Parathyroid adenoma (tissue), 2 donors: ENCODE measurements around the gene SFXN1.

Source experiments
- H2AFZ ChIP-seq: fragments of 300-600 bp; sonication (generic); one replicate; pipeline ENCODE4 v1.7.0; 2017; ENCODE audit warnings: antibody characterized with exemption, mild to moderate bottlenecking
- H3K27ac ChIP-seq: fragments of 300-600 bp; sonication (generic); one replicate; pipeline ENCODE4 v1.7.0; 2017
- H3K27me3 ChIP-seq: fragments of 300-600 bp; sonication (generic); one replicate; pipeline ENCODE4 v1.7.0; 2017; ENCODE audit warnings: low read length; ENCODE audit not compliant: control insufficient read depth, insufficient read depth
- H3K36me3 ChIP-seq: fragments of 300-600 bp; sonication (generic); one replicate; pipeline ENCODE4 v1.7.0; 2017; ENCODE audit warnings: low read length; ENCODE audit not compliant: control insufficient read depth, insufficient read depth
- H3K4me1 ChIP-seq: fragments of 300-600 bp; sonication (generic); one replicate; pipeline ENCODE4 v1.7.0; 2017; ENCODE audit warnings: control low read depth
- H3K4me2 ChIP-seq: fragments of 300-600 bp; sonication (generic); one replicate; pipeline ENCODE4 v1.7.0; 2017; ENCODE audit warnings: low read length
- H3K4me3 ChIP-seq: fragments of 300-600 bp; sonication (generic); one replicate; pipeline ENCODE4 v1.7.0; 2017; ENCODE audit warnings: low read depth, low read length
- H3K79me2 ChIP-seq: fragments of 300-600 bp; sonication (generic); one replicate; pipeline ENCODE4 v1.7.0; 2017; ENCODE audit warnings: control low read depth
- H3K9ac ChIP-seq: fragments of 300-600 bp; sonication (generic); one replicate; pipeline ENCODE4 v1.7.0; 2017; ENCODE audit warnings: mild to moderate bottlenecking
- H3K9me3 ChIP-seq: fragments of 300-600 bp; sonication (generic); one replicate; pipeline ENCODE4 v1.7.0; 2017; ENCODE audit warnings: low read length; ENCODE audit not compliant: control insufficient read depth
- TF ChIP-seq, protein P1 (sequence below): fragments of 300-600 bp; sonication (generic); IDR thresholded peaks from one replicate; pipeline ENCODE4 v1.7.0; 2017; ENCODE audit warnings: antibody characterized with exemption, mild to moderate bottlenecking
- donor health status: primary hyperparathyroidism.

The SFXN1 gene

DNA sequence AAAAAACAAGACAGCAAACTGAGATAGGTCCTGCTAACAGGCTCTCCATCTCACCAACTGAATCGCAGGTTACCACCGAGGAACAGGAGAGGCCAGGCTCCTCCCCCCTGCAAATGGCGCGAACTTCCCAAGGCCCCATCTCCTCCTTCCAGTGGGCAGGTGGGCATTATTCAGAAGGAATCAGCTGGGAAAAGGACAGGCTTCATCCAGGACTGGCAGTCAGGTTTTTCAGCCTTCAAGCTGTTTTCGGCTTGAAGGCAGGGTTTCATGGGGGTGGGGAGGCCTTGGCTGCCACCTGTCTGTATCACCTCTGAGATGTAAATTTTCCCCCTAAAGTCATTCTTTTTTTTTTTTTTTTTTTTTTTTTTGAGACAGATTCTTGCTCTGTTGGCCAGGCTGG, 79.4 kb downstream of the SFXN1 start:
- no peak overlapping the region for H3K9ac ChIP-seq
- H2AFZ ChIP-seq: no peak overlapping the region
- H3K4me3 ChIP-seq: no peak overlapping the region
- H3K9me3 ChIP-seq: no peaks in the 10 kb centered on the region
- H3K27me3 ChIP-seq: no peaks in the 10 kb centered on the region
- H3K27ac ChIP-seq: no peak overlapping the region
- no peaks in the 10 kb centered on the region for H3K4me1 ChIP-seq
- H3K36me3 ChIP-seq: no peaks in the 10 kb centered on the region
- H3K79me2 ChIP-seq: no peaks in the 10 kb centered on the region
- TF ChIP-seq, protein P1, sequence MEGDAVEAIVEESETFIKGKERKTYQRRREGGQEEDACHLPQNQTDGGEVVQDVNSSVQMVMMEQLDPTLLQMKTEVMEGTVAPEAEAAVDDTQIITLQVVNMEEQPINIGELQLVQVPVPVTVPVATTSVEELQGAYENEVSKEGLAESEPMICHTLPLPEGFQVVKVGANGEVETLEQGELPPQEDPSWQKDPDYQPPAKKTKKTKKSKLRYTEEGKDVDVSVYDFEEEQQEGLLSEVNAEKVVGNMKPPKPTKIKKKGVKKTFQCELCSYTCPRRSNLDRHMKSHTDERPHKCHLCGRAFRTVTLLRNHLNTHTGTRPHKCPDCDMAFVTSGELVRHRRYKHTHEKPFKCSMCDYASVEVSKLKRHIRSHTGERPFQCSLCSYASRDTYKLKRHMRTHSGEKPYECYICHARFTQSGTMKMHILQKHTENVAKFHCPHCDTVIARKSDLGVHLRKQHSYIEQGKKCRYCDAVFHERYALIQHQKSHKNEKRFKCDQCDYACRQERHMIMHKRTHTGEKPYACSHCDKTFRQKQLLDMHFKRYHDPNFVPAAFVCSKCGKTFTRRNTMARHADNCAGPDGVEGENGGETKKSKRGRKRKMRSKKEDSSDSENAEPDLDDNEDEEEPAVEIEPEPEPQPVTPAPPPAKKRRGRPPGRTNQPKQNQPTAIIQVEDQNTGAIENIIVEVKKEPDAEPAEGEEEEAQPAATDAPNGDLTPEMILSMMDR: no peak
- no peak overlapping the region for H3K4me2 ChIP-seq

DNA sequence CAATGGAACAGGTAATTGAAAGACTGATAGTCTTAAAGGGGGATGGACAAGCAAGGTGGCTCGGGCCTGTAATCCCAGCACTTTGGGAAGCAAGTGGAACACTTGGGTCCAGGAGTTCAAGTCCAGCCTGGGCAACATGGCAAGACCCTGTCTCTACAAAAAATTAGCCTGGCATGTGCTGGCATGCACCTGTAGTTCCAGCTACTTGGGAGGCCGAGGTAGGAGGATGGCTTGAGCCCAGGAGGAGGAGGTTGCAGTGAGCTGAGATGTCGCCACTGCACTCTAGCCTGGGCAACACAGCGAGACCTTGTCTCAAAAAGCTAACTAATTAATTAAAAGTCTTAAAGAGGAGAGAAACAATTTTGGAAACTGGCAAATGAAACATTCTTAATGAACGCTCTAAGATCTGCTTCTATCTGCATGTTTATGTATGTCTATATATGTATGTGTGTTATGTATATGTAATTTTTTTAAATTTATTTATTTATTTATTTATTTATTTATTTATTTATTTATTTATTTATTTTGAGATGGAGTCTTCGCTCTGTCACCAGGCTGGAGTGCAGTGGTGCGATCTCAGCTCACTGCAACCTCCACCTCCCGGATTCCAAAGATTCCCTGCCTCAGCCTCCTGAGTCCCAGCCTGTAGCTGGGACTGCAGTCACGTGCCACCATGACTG, 80.6 kb downstream of the SFXN1 start:
- Histone ChIP-seq H3K36me3 (no peaks in the 10 kb centered on the region), H3K4me1 (no peaks in the 10 kb centered on the region), H3K9me3 (no peaks in the 10 kb centered on the region), H3K27me3 (no peaks in the 10 kb centered on the region), H3K4me2 (no peak overlapping the region), H3K4me3 (no peak overlapping the region), H3K79me2 (no peaks in the 10 kb centered on the region), H3K27ac (no peak overlapping the region), H2AFZ (no peak overlapping the region), H3K9ac (no peak overlapping the region)
- TF ChIP-seq, protein P1: no peak

DNA sequence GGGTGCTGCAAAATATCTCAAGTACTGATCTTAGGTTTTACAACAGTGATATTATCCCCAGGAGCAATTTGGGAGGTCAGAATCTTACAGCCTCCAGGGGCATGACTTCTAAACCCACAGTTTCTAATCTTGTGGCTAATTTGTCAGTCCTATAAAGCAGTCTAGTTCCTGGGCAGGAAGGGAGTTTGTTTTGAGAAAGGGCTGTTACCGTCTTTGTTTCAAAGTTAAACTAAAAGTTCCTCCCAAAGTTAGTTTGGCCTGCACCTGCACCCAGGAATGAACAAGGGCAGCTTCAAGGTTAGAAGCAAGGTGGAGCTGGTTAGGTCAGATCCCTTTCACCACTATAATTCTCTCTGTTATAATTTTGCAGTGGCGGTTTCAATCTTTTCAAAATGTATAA, 81.7 kb downstream of the SFXN1 start:
- H3K9me3 ChIP-seq: no peaks in the 10 kb centered on the region
- H3K36me3 ChIP-seq: no peaks in the 10 kb centered on the region
- no peaks in the 10 kb centered on the region for H3K79me2 ChIP-seq
- TF ChIP-seq, protein P1: no peak
- H3K9ac ChIP-seq: no peak overlapping the region
- H3K4me1 ChIP-seq: no peaks in the 10 kb centered on the region
- no peak overlapping the region for H2AFZ ChIP-seq
- no peak overlapping the region for H3K4me3 ChIP-seq
- H3K4me2 ChIP-seq: no peak overlapping the region
- no peak overlapping the region for H3K27ac ChIP-seq
- H3K27me3 ChIP-seq: no peaks in the 10 kb centered on the region

DNA sequence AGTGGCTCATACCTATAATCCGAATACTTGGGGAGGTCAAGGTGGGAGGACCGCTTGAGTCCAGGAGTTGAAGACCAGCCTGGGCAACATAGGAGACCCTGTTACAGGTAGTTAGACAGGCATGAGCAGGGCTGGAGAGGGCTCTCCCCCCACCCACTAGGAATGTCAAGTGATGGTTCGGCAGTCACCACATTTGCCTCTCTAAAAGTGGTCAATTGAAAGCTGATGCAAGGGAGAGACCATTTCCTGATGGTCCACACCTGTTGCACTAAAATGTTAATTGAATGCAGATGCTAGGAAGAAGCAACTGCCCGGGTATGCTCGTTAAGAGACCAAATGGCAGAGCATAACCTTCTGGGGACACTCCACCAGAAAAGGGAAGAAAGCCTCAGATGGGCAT, 82.7 kb downstream of the SFXN1 start:
- TF ChIP-seq, protein P1: no peak

DNA sequence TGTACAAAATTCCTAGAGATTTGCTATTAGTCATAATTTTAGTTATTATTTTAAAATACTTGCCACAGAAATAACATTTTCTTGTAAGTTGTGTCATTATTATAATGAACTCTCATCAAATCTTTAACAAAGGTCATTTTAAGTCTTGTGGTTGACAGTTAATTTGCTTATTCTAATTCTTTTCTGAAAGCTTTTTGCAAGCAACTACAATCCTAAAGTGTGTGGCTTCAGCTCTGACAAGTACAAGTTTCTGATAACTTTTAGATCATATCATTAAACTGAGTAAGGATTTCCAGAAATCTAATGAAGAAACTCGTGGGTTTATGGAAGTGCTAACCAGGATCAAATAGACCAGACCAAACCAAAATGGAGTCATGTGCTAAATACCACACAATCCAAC, 86.4 kb downstream of the SFXN1 start:
- no peaks in the 10 kb centered on the region for H3K4me1 ChIP-seq
- no peaks in the 10 kb centered on the region for H3K27me3 ChIP-seq
- H3K27ac ChIP-seq: no peak overlapping the region
- no peak overlapping the region for H3K4me3 ChIP-seq
- no peak overlapping the region for H3K4me2 ChIP-seq
- H3K79me2 ChIP-seq: no peaks in the 10 kb centered on the region
- TF ChIP-seq, protein P1: no peak
- no peak overlapping the region for H2AFZ ChIP-seq
- H3K9me3 ChIP-seq: no peaks in the 10 kb centered on the region
- no peaks in the 10 kb centered on the region for H3K36me3 ChIP-seq
- no peak overlapping the region for H3K9ac ChIP-seq

More for the DNA sequence above, 82.7 kb downstream of the SFXN1 start:
- Histone ChIP-seq H2AFZ (no peak overlapping the region), H3K27ac (no peak overlapping the region), H3K27me3 (no peaks in the 10 kb centered on the region), H3K36me3 (no peaks in the 10 kb centered on the region), H3K9ac (no peak overlapping the region), H3K4me1 (no peaks in the 10 kb centered on the region), H3K4me2 (no peak overlapping the region), H3K9me3 (no peaks in the 10 kb centered on the region), H3K4me3 (no peak overlapping the region), H3K79me2 (no peaks in the 10 kb centered on the region)
